Glutamatergic neuron (in vitro differentiated cells): ENCODE results near the gene EXOC4. TPM values are rescaled to one million over a fixed set of nuclear protein-coding genes. Genes with fewer than 3 reads are reported as not detected.

ENCODE experiments used
- DNase-seq: peaks from one replicate; pipeline ENCODE4 v3.0.0; 2022
- H3K27ac Mint-ChIP-seq: one replicate; pipeline ENCODE4 v1.8.0; 2020; ENCODE audit warnings: mild to moderate bottlenecking, mixed read lengths, inconsistent platforms; ENCODE audit not compliant: unreplicated experiment
- H3K27me3 Mint-ChIP-seq: one replicate; pipeline ENCODE4 v1.8.0; 2020; ENCODE audit warnings: mild to moderate bottlenecking, moderate library complexity, mixed read lengths, inconsistent platforms; ENCODE audit not compliant: unreplicated experiment
- H3K36me3 Mint-ChIP-seq: one replicate; pipeline ENCODE4 v1.8.0; 2020; ENCODE audit warnings: mild to moderate bottlenecking, mixed read lengths, inconsistent platforms; ENCODE audit not compliant: unreplicated experiment
- H3K4me1 Mint-ChIP-seq: one replicate; pipeline ENCODE4 v1.8.0; 2020; ENCODE audit warnings: mild to moderate bottlenecking, low read depth, mixed read lengths, inconsistent platforms; ENCODE audit not compliant: unreplicated experiment
- H3K4me3 Mint-ChIP-seq: one replicate; pipeline ENCODE4 v1.8.0; 2020; ENCODE audit warnings: mild to moderate bottlenecking, mixed read lengths, inconsistent platforms; ENCODE audit not compliant: unreplicated experiment
- H3K9me3 Mint-ChIP-seq: one replicate; pipeline ENCODE4 v1.8.0; 2020; ENCODE audit warnings: mild to moderate bottlenecking, moderate library complexity, mixed read lengths, inconsistent platforms; ENCODE audit not compliant: unreplicated experiment
- CTCF ChIP-seq: fragments of 200-600 bp; sonication (generic); IDR thresholded peaks from one replicate; pipeline ENCODE4 v1.5.0; 2021; ENCODE audit not compliant: partially characterized antibody, unreplicated experiment
- total RNA-seq: library from RNA; stranded (reverse); fragmentation: NEBNext Ultra II Directional; extraction: Animal tissue kit (Norgen Biotek cat#: 25700); gene quantifications from one replicate; pipeline ENCODE4 v1.2.1, GENCODE V29; 2021; ENCODE audit not compliant: unreplicated experiment

Gene EXOC4
- total RNA-seq, 1 donor from 2014 or later = 73.8 TPM

DNA sequence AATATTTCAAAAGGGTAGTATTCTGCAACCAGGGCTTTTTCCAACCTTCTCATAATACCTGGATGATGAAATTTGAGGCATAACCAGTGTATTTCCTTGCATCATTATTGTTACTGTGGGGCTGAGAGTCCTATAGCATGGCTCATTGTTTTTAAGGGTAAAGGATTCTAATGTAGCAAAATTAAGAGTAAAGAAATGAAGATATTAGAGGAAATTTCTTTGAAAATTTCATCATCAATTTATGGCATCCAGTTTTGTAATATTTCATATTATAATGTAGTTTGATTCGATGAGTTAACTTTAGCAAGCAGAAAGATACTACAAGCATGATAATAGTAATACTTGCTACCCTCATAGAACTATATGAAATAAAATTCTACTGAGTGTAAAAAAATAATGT lies 486.9 kb downstream of the EXOC4 start:
- no peaks in the 10 kb centered on the region for H3K9me3 Mint-ChIP-seq
- no peak for DNase-seq
- H3K4me1 Mint-ChIP-seq = peaks cover 6% of the 10 kb centered on the region
- no peak for TF ChIP-seq CTCF
- H3K27me3 Mint-ChIP-seq = no peaks in the 10 kb centered on the region
- no peaks in the 10 kb centered on the region for H3K36me3 Mint-ChIP-seq
- no peak overlapping the region for H3K4me3 Mint-ChIP-seq
- no peak overlapping the region for H3K27ac Mint-ChIP-seq

DNA sequence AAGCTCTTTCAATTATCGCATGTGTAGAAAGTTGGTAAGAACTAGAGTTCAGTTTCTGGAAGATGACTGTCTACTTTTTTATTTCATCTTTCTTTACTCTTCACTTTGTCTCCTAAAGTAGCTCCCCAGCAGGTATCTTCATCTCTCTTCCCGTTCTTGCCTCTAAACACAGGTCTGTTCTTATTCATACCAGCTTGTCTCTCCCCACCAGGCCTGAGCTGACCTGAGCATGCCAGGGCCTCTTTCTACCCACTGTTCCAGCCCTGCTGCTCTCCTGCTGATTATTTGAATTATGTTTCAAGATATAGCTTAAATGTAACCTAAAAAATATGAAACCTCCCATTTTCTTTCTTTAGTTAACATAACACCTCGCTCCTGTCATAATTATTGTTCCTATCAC lies 488.2 kb downstream of the EXOC4 start:
- no peaks in the 10 kb centered on the region for H3K9me3 Mint-ChIP-seq
- DNase-seq = no peak
- H3K4me3 Mint-ChIP-seq = no peak overlapping the region
- H3K27ac Mint-ChIP-seq = no peak overlapping the region
- no peaks in the 10 kb centered on the region for H3K27me3 Mint-ChIP-seq
- no peaks in the 10 kb centered on the region for H3K36me3 Mint-ChIP-seq
- no peak for TF ChIP-seq CTCF
- H3K4me1 Mint-ChIP-seq = peaks cover 6% of the 10 kb centered on the region

GRCh38 chr7:133741703-133742102 lies 488.8 kb downstream of the EXOC4 start:
- H3K4me1 Mint-ChIP-seq = peaks cover 6% of the 10 kb centered on the region
- no peaks in the 10 kb centered on the region for H3K9me3 Mint-ChIP-seq
- no peak overlapping the region for H3K27ac Mint-ChIP-seq
- DNase-seq = no peak
- no peak for TF ChIP-seq CTCF
- H3K36me3 Mint-ChIP-seq = no peaks in the 10 kb centered on the region
- H3K4me3 Mint-ChIP-seq = no peak overlapping the region
- H3K27me3 Mint-ChIP-seq = no peaks in the 10 kb centered on the region

GRCh38 chr7:133742709-133743538 lies 490.0 kb downstream of the EXOC4 start:
- H3K9me3 Mint-ChIP-seq = no peaks in the 10 kb centered on the region
- no peak for DNase-seq
- H3K4me3 Mint-ChIP-seq = no peak overlapping the region
- H3K27me3 Mint-ChIP-seq = no peaks in the 10 kb centered on the region
- peaks cover 6% of the 10 kb centered on the region for H3K4me1 Mint-ChIP-seq
- H3K36me3 Mint-ChIP-seq = no peaks in the 10 kb centered on the region
- TF ChIP-seq CTCF = peak; percentile 62
- H3K27ac Mint-ChIP-seq = peak overlapping the region; percentile 45

DNA sequence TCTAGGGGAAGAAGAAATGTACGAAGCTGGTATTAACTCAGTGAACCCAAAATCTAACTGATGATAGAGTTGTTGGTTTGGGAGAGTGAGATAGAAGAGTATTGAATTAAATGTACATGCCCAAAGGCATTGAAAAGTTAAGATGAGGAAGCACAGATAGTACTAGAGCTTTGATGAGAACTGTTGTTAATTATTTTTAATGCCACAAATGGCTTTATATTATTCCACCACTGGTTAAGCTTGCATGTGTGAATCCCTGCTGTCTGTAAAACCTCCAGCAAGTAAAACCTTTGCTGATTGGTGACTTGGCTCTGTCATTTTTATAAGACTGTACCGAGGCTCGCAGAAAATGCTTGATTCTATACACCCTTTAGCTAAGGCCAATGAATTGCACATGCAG lies 491.6 kb downstream of the EXOC4 start:
- H3K27ac Mint-ChIP-seq = no peak overlapping the region
- no peak for DNase-seq
- no peaks in the 10 kb centered on the region for H3K27me3 Mint-ChIP-seq
- no peaks in the 10 kb centered on the region for H3K36me3 Mint-ChIP-seq
- H3K4me3 Mint-ChIP-seq = no peak overlapping the region
- peaks cover 6% of the 10 kb centered on the region for H3K4me1 Mint-ChIP-seq
- no peak for TF ChIP-seq CTCF
- no peaks in the 10 kb centered on the region for H3K9me3 Mint-ChIP-seq
